HG03439 (cell line): Measurements from ENCODE around the gene DUOX2.
"Not testable (repeated sequence)": the region's sequence is repeated elsewhere in the genome, so short reads cannot be mapped to it uniquely, and the experiment has no call there.

Source experiments
- ATAC-seq: cut with Tn5 transposase; IDR thresholded peaks from one replicate; pipeline ENCODE4 v1.9.1; 2021; ENCODE audit warnings: mild to moderate bottlenecking, moderate library complexity; ENCODE audit not compliant: unreplicated experiment

Gene DUOX2

DNA sequence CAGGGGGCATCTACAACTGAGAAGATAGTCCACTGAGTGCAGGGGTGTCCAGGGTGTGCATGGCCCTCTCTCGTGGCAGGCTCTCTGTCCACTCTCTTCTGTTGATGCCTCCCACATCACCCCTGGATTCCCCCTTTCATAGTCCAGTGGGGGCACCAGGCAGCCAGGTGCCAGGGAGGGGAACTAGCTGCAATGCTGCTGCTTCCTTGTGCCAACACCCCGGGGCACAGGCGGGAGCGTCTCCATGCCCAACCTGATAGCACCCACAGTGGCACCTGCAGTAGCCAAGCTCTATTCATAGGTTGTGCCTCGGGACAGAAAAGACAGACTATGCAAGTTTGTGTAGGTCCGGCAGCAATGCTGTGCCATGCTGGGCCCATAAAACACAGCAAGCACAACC, 11.7 kb downstream of the DUOX2 start:
- ATAC-seq = no peak

DNA sequence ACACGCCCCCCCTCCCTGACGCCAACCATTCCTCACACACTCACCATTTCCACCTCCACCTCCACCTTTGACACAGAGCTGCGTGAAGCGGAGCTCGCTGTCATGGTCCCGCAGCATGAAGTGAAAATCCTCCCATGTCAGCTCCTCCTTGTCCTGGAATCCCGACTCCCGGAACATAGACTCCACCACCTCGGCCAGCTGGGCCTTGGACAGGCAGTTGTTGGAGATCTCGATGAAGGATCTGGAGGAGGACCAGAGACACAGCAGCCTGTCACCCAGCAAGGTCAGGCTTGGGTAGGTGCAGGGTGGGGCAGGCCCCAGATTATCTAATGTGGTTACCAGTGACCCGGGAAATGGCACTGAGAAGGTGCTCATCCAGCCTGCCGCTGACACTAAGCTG, 12.2 kb downstream of the DUOX2 start:
- ATAC-seq = no peak

DNA sequence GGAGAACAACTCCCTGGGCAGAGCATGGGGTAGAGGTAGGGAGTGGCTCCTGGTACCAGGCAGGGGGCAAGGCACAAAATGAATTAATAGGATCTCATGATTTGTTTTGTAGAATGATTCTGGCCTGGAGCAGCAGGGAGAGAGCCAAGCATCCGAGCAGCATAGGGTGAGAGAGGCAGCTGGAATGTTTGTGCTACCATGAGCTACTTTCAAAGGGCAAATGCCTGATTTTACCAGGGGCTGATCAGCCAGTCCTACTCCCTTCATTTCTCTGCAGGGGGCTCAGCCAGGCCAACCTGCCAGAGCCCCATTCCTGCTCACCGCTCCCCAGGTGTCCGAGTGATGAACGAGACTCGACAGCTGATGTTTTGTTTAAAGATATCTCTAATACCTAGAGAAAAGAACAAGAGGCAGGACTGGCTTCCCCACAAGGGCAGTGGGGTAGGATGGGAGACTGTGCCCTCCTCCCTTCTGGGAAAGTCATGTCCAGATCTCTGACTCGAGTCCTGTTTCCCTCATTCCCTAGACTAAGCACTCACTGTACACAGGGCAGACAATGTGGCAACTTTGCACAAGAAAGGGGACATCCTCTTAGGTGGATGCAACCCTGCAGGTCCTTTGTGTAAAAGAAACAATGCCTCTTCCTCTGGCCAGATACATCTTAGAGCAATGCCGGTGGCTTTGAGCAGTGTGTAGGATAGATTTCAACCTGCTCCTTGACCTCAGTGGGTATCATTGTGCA, 12.9 kb downstream of the DUOX2 start:
- ATAC-seq = no peak

DNA sequence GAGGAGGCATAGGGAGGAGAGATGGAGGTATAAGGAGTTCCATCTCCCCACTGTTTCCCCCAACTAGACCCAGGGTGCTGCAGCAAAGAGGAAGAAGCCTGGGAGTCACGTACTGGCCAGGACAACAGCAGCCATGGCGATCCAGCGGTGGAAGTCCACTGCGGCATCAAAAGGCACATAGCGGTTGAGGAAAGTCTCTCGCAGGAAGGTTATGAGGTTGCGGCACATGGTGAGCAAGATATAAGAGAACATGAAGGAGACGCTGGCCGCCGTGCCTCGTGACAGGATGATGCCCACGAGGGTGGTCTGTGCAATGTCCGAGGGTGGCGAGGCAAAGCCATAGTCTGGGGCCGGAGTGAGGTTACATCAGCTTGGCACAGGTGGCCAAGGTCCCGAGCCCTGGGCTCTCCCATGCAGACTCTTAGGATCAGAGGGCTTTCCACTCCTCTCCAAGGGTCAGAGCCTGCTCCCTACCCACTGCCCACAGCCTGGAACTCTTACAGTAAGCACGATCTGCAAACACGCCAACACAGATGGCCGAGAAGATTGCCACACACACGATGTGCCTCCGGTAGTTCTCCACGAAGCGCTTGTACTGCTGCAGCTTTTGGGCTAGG, 14.3 kb downstream of the DUOX2 start:
- ATAC-seq = no peak

DNA sequence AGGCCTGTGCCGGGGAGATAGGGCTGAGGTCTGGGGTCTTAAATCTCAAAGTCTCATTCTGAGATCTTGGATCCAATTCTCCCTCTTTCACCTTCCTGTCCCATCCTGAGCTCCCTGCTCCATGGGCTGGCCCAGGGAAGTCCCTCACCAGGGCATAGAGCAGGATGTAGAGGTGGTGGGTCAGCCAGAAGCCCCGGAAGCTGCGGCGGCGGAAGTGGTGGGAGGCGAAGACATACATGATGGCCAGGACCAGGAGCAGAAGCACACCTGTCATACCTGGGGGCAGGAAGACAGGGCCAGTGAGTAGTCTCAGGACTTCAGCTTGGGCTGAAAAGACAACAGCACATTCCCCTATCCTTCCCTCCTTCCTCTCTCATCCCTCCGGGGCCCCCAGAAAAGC, 16.5 kb downstream of the DUOX2 start:
- ATAC-seq = no peak

DNA sequence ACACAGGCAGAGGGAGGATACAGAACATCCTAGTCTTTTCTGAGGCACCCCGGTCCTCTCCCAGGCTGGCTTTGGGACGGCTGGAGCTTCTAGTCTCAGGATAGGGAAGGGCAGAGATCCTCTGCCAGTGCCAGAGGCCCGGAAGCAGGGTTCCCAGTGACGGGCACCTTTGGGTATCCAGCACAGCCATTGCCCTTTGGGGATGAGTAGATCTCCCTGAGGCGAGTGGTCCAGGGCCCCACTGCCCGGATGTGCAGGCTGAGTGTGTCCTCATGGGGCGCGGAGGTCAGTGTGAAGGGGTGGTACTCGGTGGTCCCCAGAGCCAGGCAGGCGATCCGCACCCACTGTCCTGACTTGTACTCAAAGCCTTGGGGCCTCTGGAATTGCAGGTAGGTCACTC, 18.3 kb downstream of the DUOX2 start:
- ATAC-seq = no peak

DNA sequence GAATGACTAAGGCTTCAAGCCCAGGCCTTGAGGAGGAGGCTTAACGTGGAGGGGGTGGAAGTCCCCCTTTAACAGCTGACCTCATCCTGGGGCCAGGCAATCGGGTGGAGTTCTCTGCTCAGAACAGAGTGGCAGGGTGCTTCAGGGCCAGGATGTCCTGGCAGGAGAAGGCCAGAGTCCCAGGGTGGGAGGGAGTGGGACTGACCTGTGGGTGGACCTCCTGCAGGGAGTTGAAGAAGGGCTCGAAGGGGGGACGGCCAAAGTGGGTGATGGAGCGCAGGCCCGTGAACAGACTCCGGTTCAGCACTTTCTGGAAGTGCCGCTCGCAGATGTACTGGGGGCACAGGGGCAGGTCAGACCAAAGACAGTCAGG, 19.6 kb downstream of the DUOX2 start:
- ATAC-seq = no peak

DNA sequence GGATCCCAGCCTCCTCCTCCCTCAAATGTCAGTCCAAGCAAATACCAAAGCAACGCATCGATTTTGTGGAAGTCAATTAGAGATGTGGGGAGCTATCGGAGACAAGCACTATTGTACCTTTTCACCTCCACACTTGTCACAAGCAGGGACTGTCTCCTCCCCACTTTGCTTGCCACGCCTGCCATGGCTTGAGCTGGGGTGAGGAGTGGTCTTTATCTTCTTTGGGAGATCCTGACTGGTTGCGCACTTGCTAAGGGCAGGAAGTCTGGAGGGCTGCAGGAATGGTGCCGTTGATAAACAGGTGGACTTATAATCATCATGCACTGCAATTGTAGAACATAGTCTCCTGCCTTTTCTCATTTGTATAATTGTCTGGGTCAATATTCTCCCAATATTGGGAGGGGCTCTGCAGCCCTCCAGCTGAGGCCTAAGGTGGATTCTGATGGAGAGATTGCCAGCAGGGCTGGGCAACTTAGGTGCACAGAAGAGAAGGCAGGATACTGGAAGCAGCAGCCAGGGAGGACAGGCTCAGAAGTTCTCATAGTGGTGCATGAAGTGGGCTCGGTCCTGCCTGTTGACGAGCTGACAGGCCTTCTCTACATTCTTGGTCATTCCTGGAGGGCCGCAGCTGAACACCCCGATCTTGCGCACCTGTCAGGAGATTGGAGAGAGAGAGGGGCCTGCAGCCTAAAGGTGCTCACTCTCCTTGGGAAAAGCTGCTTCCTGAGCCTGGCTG, 20.2 kb downstream of the DUOX2 start:
- ATAC-seq = no peak

DNA sequence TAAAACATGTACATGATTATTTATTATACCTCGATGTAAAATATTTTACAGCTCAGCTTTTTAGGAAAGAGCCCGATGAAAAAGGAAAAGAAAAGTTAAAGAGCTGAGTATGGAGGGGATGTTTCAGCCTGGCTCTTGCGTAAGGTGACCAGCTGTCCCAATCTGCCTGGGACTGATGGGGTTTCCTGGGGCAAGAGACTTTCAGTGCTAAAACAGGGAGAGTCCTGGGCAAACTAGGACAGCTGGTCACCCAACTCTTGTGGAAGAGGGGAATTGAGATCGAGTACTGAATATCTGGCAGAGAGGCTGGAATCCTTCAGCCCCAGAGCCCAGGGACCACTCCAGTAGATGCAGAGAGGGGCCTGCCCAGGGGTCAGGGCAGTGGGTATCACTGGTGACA, 21.0 kb downstream of the DUOX2 start:
- no peak for ATAC-seq

DNA sequence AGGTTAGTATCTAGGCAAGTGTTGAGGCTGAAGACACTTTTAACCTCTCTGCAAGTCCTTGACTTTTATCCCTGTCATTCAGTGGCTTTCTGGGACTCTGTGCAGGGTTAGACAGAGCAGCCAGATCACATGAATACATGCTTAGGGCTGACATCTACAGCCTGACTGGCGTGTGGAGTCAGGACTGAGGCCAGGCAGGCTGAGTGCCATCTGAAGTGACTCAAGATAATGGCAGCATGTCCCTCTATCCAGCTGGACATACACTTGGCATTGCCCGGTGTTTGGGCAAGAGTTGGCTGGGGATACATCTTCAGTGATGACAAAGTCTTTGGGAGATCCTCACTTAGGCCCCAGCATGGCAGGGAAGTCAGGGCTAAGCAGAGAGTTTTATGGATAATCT, 22.4 kb downstream of the DUOX2 start:
- no peak for ATAC-seq

DNA sequence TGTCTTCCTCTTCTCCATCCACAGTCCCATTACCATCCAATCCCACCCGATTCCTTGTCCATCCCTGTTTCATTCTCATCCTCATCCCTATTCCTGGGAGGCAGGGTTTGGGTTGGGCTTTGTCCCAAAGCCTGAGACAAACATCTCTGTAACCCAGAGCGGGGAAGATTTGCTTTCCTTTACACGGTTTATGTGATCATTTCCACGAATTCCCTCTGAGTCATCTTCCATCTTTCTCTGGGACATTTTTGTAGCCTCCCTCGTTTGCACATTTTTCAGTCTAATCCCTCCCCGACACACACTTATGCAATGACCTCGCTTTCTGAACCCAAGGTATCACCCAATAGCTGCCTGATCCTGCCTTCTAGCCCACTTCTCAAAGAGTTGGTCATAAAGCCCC, 22.8 kb downstream of the DUOX2 start:
- ATAC-seq = no peak

DNA sequence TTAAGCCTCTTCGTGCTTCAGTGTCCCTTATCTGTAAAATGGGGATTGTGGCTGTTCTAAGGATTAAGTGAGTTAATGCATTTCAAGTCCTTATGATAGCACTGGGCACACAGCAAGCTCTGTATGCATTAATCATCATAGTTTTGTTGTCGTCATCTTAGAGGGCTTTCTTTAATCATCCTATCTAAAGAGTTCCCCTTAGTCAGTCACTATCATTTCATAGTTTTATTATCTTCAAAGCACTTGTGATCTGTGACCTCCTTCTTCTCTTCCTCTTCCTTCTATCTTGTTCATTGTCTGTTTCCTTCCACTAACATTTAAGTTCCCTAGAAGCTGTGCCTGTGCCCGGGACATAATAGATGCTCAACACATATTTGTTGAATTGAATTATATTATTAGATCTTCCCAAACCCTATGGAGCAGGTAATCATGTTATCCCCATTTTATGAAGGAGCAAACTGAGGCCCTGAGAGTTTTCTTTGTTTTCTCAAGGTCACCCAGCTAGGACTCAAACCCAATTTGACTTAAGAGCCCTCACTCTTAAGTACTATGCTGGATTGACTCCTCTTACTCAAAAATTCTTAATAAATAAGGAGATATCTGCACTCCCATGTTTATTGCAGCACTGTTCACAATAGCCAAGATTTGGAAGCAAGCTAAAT, 24.1 kb downstream of the DUOX2 start:
- ATAC-seq = no peak

DNA sequence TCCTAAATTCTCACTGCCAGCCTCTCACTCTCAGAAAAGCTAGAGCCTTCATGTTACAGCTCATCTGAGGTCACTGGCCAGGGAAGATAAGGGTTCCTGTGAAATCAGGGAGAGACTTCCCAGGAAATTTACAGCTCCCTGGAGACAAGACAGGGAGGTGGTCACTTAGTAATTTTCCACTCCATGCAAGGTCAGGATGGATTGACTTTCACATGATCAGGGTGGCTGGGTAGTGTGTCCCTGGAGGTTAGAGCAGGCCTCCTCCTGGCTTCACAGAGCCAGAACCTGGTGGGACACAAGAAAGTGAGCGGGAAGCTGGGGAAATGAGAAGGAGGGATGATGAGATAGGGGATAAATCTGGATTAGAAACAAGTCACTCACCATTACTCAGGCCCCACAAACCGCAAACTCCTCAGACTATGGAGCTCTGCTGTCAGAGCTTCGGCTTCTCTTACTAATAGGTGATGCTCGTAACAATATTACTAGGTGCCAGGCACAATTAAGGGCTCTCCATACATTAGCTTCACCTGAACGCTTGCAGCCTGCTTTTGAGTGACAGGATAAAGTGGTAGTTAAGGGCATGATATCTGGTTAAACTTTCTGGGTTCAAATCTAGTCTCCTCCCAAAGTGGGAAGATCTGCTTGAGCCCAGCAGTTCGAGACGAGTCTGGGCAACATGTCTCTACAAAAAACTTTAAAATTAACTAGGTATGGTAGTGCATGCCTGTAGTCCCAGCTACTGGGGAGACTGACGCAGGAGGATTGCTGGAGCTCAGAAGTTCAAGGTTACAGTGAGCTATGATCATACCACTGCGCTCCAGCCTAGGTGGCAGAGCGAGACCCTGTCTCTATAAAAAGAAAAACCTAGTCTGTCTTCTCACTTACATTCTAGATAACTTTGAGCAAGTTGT, 24.9 kb downstream of the DUOX2 start:
- ATAC-seq = no peak

DNA sequence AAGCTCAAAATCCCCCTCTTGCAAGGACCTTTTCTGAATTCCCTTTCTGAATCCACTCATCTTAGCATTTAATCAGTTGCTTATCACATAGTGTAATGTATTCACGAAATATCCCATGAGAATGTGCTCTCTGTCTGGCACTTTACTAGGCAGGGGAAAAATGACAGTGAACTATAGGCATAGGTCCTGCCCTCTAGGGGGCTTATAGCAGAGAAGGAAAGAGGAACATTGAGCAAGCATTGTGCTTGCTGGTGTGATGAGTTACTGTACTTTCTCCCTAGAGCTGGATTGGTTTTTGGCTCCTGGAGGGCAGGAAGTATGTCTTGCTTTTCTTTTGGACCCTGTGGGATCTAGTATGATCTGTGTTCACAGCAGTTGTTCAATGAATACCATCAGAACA, 26.5 kb downstream of the DUOX2 start:
- no peak for ATAC-seq

DNA sequence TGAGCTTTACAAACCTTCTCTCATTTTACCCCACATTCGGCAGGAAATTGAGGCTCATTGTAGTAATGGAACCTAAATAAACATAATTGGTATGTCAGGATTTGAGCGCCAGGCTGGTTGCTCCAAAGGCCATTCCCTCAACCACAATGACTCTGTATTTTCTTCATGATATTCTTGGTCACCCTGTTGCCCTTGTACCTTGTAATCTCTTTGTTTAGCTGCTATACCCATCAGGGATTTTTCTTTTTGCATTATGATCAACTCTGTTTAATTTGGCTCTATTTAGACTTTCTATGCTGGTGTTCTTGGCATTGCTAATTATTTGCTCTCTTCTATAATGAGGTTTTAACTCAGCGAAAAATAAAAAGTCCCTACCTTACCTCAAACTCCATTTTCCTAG, 29.8 kb downstream of the DUOX2 start:
- no peak for ATAC-seq

DNA sequence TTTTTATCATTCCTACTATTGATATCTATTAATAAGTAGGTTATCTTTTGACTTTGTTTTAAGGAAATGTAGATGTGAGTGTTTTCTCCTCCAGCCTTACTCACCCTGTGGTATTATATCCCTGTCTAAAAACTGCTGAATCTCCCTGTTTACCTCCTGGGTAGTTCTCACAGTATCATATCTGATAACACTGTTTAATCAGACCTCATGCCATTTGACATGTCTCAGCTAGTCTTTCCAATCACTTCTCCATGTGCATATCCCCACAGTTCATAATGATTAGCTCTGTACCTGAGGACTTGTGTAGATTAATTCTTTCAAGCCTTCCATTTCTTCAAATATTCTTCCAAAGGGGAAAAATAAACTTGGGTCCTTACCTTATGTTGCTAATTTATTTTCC, 30.7 kb downstream of the DUOX2 start:
- no peak for ATAC-seq

DNA sequence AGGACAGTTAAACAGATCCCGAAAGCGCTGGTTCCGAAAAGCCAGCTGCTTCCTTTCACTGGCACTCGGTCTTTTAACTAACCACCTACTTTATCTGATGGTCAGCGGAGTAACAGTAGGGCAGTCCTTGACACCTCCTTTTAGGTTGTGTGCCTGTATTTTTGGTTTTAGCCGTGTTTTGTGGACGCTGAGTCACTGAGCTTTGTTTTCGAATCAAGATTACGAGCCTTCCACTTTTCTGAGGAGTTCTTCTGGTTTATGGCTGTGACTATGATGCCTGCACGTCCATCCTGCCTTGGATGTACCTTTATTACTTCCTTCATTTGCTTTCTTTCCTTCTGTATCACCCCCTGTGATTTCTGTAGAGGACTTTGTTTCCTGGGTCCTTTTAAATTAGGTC, 31.6 kb downstream of the DUOX2 start:
- not testable (repeated sequence) for ATAC-seq

DNA sequence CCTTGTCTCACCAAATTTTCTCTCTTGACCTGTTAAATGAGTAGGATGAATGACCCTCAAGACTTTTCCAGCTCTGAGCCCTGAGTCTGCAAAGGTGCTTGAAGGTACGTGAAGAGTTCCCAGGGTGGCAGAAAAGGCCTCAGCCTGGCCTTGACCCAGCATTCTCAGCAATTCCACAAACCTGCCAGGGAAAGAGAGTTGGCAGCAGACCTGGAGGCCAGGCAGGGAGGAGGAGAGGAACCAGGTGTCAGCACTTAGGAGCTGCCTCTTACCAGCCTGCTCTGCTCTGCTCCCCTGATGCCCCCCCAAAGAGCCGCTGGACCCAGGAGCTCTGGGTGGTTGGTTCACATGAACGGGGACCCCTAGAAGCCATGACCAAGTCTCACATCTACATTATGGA, 33.4 kb downstream of the DUOX2 start:
- not testable (repeated sequence) for ATAC-seq

DNA sequence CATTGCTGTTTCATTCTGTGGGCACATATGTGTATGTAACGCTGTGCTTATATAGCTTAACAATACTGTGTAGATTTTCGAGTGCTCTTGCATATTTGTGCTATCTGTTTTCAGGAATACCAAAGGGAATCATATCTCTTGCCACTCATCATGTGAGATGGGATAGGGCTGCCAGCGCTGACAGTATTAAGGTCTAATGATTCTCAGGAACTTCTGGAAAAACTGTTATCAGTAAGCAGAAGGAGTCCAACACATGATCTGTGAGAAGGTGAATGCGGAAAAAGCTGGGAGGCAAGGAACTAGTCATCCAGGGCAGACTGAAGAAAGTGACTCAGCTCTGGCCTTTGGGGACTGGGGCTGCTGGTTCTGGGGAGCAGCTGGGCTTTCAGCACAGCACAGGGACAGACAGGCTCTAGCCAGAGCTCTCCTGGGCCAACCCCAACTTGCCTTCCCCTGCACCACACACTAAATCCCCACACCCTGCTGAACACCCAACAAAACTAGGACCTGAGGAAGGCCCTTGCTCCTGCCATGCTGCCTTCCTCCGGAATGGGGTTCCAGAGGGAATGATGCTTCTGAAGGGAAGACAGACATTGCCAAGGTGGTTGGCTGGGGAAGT, 34.2 kb downstream of the DUOX2 start:
- ATAC-seq = not testable (repeated sequence)

DNA sequence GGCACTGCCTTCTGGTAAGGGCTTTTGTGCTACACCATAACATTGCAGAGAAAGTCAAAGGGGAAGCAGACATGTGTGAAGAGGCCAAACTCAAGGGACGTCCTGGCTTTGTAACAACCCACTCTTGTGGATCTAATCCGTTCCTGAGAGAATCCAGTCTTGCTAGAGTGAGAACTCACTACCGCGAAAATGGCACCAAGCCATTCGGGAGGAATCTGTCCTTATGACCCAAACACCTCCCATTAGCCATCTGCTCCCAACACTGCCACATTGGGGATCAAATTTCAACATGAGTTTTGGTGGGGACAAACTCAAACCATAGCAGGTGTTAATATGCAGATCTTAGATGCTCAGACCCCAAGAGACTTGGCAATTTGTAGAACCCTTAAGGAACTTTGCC, 34.8 kb downstream of the DUOX2 start:
- ATAC-seq = not testable (repeated sequence)
